Gastrocnemius medialis (tissue), 4 donors: ENCODE measurements around the gene RNF169. TPM values are rescaled to one million over a fixed set of nuclear protein-coding genes. Genes with fewer than 3 reads are reported as not detected.

Source experiments
- ATAC-seq, 2 donors: fragments of 150-250 bp; one replicate each; pipeline ENCODE4 v1.9.1; 2016
- DNase-seq, 2 donors: peaks; one replicate each; pipeline ENCODE4 v3.0.0-alpha.2; 2019
- H3K27ac ChIP-seq, 4 donors: fragments of 200-600 bp; sonication (generic); 1 replicate in 1 of 4; 2 replicates in 3 of 4; pipeline ENCODE4 v1.5.1; 2016 to 2018; ENCODE audit warnings: mild to moderate bottlenecking in 2 of 4, moderate library complexity in 1 of 4
- H3K27me3 ChIP-seq, 3 donors: fragments of 200-600 bp; sonication (generic) in 2 of 3; 1 replicate in 1 of 3; 2 replicates in 2 of 3; pipeline versions ENCODE4 v1.5.1 to v1.6.0; 2016 to 2019; ENCODE audit warnings: mild to moderate bottlenecking in 1 of 3, moderate library complexity in 1 of 3
- H3K36me3 ChIP-seq, 2 donors: fragments of 200-600 bp; sonication (generic) in 1 of 2; one replicate each; pipeline ENCODE4 v1.5.1; 2017 to 2018
- H3K4me1 ChIP-seq, 2 donors: fragments of 200-600 bp; sonication (generic) in 1 of 2; one replicate each; pipeline ENCODE4 v1.5.1; 2016 to 2017; ENCODE audit warnings: mild to moderate bottlenecking in 2 of 2
- H3K4me3 ChIP-seq, 4 donors: fragments of 200-600 bp; sonication (generic) in 3 of 4; 1 replicate in 1 of 4; 2 replicates in 3 of 4; pipeline ENCODE4 v1.5.1; 2016 to 2019; ENCODE audit warnings: mild to moderate bottlenecking in 2 of 4
- H3K9me3 ChIP-seq, 3 donors: fragments of 200-600 bp; sonication (generic) in 2 of 3; 1 replicate in 1 of 3; 2 replicates in 2 of 3; pipeline ENCODE4 v1.5.1; 2016 to 2019
- CTCF ChIP-seq, 5 experiments: fragments of 450-650 bp in 3 of 5; fragments of 200-600 bp in 2 of 5; sonication (generic) in 2 of 5; IDR thresholded peaks in 4 of 5; conservative IDR thresholded peaks in 1 of 5; 1 replicate in 4 of 5; 2 replicates in 1 of 5; pipeline ENCODE4 v1.5.1; 2016 to 2019; ENCODE audit warnings: antibody characterized with exemption in 5 of 5, mild to moderate bottlenecking in 3 of 5, moderate library complexity in 3 of 5
- POLR2A ChIP-seq, 2 donors: fragments of 450-650 bp; IDR thresholded peaks; one replicate each; pipeline ENCODE4 v1.6.1; 2017; ENCODE audit warnings: antibody characterized with exemption in 2 of 2, mild to moderate bottlenecking in 2 of 2, moderate library complexity in 2 of 2
- in situ Hi-C, 4 donors: fragments of 200-750 bp; cut with MboI; loops; one replicate each; pipeline versions ENCODE4 v1.15.0 to v1.8.0; 2017; ENCODE audit warnings: low sequenced_read_pairs in 4 of 4
- intact Hi-C: fragments of 100-400 bp; cut with DNase I; formaldehyde crosslinking; loops from one replicate; pipeline ENCODE4 v1.15.1; 2023; ENCODE audit warnings: low total_unique reads
- total RNA-seq, 4 donors: library from RNA; depleted of rRNA; stranded (reverse); fragments of >200 nt; gene quantifications; one replicate each; pipeline versions ENCODE4 v1.1.0 to v1.2.3, GENCODE V29; 2016

The RNF169 gene
- total RNA-seq, 4 donors from 2014 or later = 17.1 to 25.2 (median 21.0) TPM

- ATAC-seq (no peak), DNase-seq (no peak)
- in situ Hi-C loops (loop anchor here in 2 of 4 donors (25.0 kb wide), 1 partner anchor 281 kb away; the partner anchor contains the start of gene KCNE3 (in 2 of the 2)), intact Hi-C loops (no loop called here)
- no peak overlapping the region for H3K27ac ChIP-seq
- no peaks in the 10 kb centered on the region for H3K36me3 ChIP-seq
- H3K9me3 ChIP-seq = no peaks in the 10 kb centered on the region
- peaks cover 7 to 12% of the 10 kb centered on the region in 2 donors for H3K4me1 ChIP-seq
- no peaks in the 10 kb centered on the region for H3K27me3 ChIP-seq
- H3K4me3 ChIP-seq = no peak overlapping the region
- TF ChIP-seq POLR2A (IDR thresholded peaks at IDR 0.05) = no peak
- no peak for TF ChIP-seq CTCF (IDR thresholded peaks at IDR 0.05 in 4 of 5, conservative IDR thresholded peaks at IDR 0.05 in 1 of 5)
Measured at GRCh38 chr11:74743640-74744039, 5.0 kb upstream of the RNF169 start.

- no peak overlapping the region for H3K4me3 ChIP-seq
- intact Hi-C loops (no loop called here), in situ Hi-C loops (loop anchor here in 2 of 4 donors (25.0 kb wide), 1 partner anchor 282 kb away; the partner anchor contains the start of gene KCNE3 (in 2 of the 2))
- no peak for TF ChIP-seq CTCF (IDR thresholded peaks at IDR 0.05 in 4 of 5, conservative IDR thresholded peaks at IDR 0.05 in 1 of 5)
- TF ChIP-seq POLR2A (IDR thresholded peaks at IDR 0.05) = no peak
- H3K4me1 ChIP-seq = peaks cover 7 to 12% of the 10 kb centered on the region in 2 donors
- no peaks in the 10 kb centered on the region for H3K36me3 ChIP-seq
- H3K9me3 ChIP-seq = no peaks in the 10 kb centered on the region
- H3K27me3 ChIP-seq = no peaks in the 10 kb centered on the region
- no peak for DNase-seq
- no peak for ATAC-seq
- H3K27ac ChIP-seq = no peak overlapping the region
Measured at GRCh38 chr11:74744277-74744676, 4.4 kb upstream of the RNF169 start.

GRCh38 chr11:74746868-74747267, 1.8 kb upstream of the RNF169 start:
- ATAC-seq = no peak
- intact Hi-C loops = loop anchor here (5.0 kb wide), 2 partner anchors 155 to 350 kb away; partner anchors contain the start of genes PGM2L1 and POLD3

DNA sequence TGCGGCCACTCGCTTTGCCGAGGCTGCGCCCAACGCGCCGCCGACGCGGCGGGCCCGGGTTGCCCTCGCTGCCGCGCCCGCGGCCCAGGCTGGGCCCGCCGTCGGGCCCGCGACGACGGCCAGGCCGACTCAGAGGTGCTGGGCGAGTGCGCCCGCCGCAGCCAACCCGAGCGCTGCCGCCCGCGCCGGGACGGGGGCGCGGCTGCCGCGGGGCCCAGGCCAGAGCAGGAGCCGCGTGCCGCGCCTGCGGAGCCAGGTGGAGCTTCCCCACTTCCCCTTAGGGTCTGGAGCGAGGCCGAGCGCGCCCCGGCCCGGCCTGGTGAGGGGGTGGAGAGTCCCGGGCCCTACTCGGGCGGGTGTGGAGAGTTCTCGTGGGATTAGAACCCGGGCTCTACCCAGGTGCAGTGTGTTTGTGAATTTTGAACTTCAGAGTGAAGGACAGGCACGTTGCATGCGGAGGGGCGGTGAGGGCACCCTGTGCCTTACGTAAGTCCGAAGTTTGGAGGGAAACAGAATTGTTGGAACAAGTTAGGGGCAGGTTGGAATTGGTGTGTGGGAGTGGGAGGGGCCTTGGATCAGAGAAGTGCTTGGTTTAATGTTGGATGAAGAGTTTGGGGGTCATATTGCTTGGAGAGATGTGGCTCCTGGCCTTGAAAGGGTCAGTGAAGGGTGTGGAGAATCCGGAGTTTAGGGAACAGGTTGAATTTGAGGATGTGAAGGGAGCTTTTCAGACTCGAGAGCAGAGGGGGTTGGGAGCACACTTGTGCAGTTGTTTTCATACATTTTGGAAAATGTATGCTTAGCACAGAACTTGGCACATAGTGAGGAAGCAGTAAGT, 697 bp downstream of the RNF169 start:
- TF ChIP-seq POLR2A (IDR thresholded peaks at IDR 0.05) (no peak), CTCF (IDR thresholded peaks at IDR 0.05 in 4 of 5, conservative IDR thresholded peaks at IDR 0.05 in 1 of 5) (no peak)
- intact Hi-C loops (loop anchor here (5.0 kb wide), 2 partner anchors 157 to 352 kb away; partner anchors contain the start of genes PGM2L1 and POLD3), in situ Hi-C loops (loop anchor here in 2 of 4 donors (25.0 kb wide), 1 partner anchor 287 kb away; the partner anchor contains the start of gene KCNE3 (in 2 of the 2))
- Histone ChIP-seq H3K36me3 (no peaks in the 10 kb centered on the region), H3K4me3 (peak overlapping the region; percentile 65 to 84 (median 72)), H3K27me3 (no peaks in the 10 kb centered on the region), H3K9me3 (no peaks in the 10 kb centered on the region), H3K4me1 (peaks cover 22 to 28% of the 10 kb centered on the region in 2 donors), H3K27ac (peak overlapping the region; percentile 82 to 93 (median 87))
- DNase-seq (peak in 1 of 2 donors; percentile 24), ATAC-seq (peak; percentile 48 to 60)

More at GRCh38 chr11:74746868-74747267, 1.8 kb upstream of the RNF169 start:
- H3K27ac ChIP-seq = no peak overlapping the region
- TF ChIP-seq POLR2A (IDR thresholded peaks at IDR 0.05) (no peak), CTCF (IDR thresholded peaks at IDR 0.05 in 4 of 5, conservative IDR thresholded peaks at IDR 0.05 in 1 of 5) (no peak)
- H3K4me1 ChIP-seq = peaks cover 14 to 23% of the 10 kb centered on the region in 2 donors
- no peak for DNase-seq
- no peaks in the 10 kb centered on the region for H3K36me3 ChIP-seq
- no peaks in the 10 kb centered on the region for H3K9me3 ChIP-seq
- no peak overlapping the region for H3K4me3 ChIP-seq
- H3K27me3 ChIP-seq = no peaks in the 10 kb centered on the region
- in situ Hi-C loops = loop anchor here in 2 of 4 donors (25.0 kb wide), 1 partner anchor 285 kb away; the partner anchor contains the start of gene KCNE3 (in 2 of the 2)
